Stimulated activated CD8-positive, alpha-beta memory T cell treated with anti-CD3 and anti-CD28 coated beads, Interleukin-15, amount 100 ng/mL, for 1 hour (primary cell): Measurements from ENCODE around the gene MYL5.
"Not testable (repeated sequence)": the region's sequence is repeated elsewhere in the genome, so short reads cannot be mapped to it uniquely, and the experiment has no call there.

Experiments used
- DNase-seq: peaks from one replicate; pipeline ENCODE4 v3.0.0-alpha.2; 2020; ENCODE audit warnings: low read depth

Gene MYL5

GRCh38 chr4:674172-675035, at the start of gene MYL5, which contains the start of gene ATP5ME:
MYL5 (plus strand) TSS chr4:674542; CDS start chr4:678027, 3,485 bp downstream.
ATP5ME (minus strand) TSS chr4:674276; CDS start chr4:674247, 29 bp downstream.
- DNase-seq, result peak; percentile 92

GRCh38 chr4:624705-625590, 49.4 kb upstream of the MYL5 start, which contains the start of gene PDE6B:
PDE6B (plus strand) TSS chr4:625573; CDS start chr4:625627, 54 bp downstream.
- no peak for DNase-seq

- no peak for DNase-seq
Measured at GRCh38 chr4:625631-626161, 48.6 kb upstream of the MYL5 start.

- no peak for DNase-seq
Measured at GRCh38 chr4:626201-627091, 47.9 kb upstream of the MYL5 start.

GRCh38 chr4:627347-628125, 46.8 kb upstream of the MYL5 start:
- no peak for DNase-seq

GRCh38 chr4:628311-628741, 46.0 kb upstream of the MYL5 start:
- no peak for DNase-seq

GRCh38 chr4:628821-629635, 45.3 kb upstream of the MYL5 start:
- no peak for DNase-seq

GRCh38 chr4:629636-629914, 44.8 kb upstream of the MYL5 start:
- DNase-seq, result no peak

GRCh38 chr4:629915-630641, 44.3 kb upstream of the MYL5 start:
- DNase-seq, result no peak

- no peak for DNase-seq
Measured at GRCh38 chr4:630656-631055, 43.7 kb upstream of the MYL5 start.

- no peak for DNase-seq
Measured at GRCh38 chr4:632196-632790, 42.0 kb upstream of the MYL5 start.

GRCh38 chr4:632926-633325, 41.4 kb upstream of the MYL5 start:
- no peak for DNase-seq

- no peak for DNase-seq
Measured at GRCh38 chr4:633406-633805, 40.9 kb upstream of the MYL5 start.

- no peak for DNase-seq
Measured at GRCh38 chr4:633976-634598, 40.3 kb upstream of the MYL5 start.

- DNase-seq, result no peak
Measured at GRCh38 chr4:634599-634985, 39.8 kb upstream of the MYL5 start.

GRCh38 chr4:635066-635835, 39.1 kb upstream of the MYL5 start:
- DNase-seq, result not testable (repeated sequence)

- DNase-seq, result no peak
Measured at GRCh38 chr4:635851-636627, 38.3 kb upstream of the MYL5 start.
